ENCODE results near the gene INPP4B. TPM values are rescaled to one million over a fixed set of nuclear protein-coding genes. Genes with fewer than 3 reads are reported as not detected.

Gene INPP4B
- total RNA-seq, 1 experiment from 2014 or later = 0.07 TPM

- Histone ChIP-seq H3K4me1 (ENCODE audit: insufficient read depth, low read length) (no peaks in the 10 kb centered on the region), H3K27me3 (ENCODE audit: insufficient read depth, low read length) (no peaks in the 10 kb centered on the region), H3K4me2 (ENCODE audit: insufficient read depth, insufficient read length, low read length) (no peak overlapping the region), H3K79me1 (ENCODE audit: insufficient read depth, low read depth, low read length, poor library complexity, severe bottlenecking) (no peaks in the 10 kb centered on the region), H2BK15ac (ENCODE audit: low read depth, low read length) (no peak overlapping the region), H2BK5ac (ENCODE audit: insufficient read length, low read length) (no peak overlapping the region), H3K14ac (ENCODE audit: insufficient read depth, low read length) (no peak overlapping the region), H3K79me2 (ENCODE audit: insufficient read depth, low read length) (no peaks in the 10 kb centered on the region), H3K27ac (ENCODE audit: insufficient read length, low read depth, low read length) (no peak overlapping the region), H2AFZ (ENCODE audit: low read length) (no peak overlapping the region), H2BK120ac (ENCODE audit: low read depth, low read length, poor library complexity, severe bottlenecking) (no peak overlapping the region), H3T11ph (ENCODE audit: low read length) (no peak overlapping the region), H4K20me1 (ENCODE audit: control insufficient read depth, insufficient read depth, insufficient read length) (no peaks in the 10 kb centered on the region), H3K23ac (ENCODE audit: insufficient read length, low read depth, low read length) (no peak overlapping the region), H3K4ac (ENCODE audit: low read depth, low read length) (no peak overlapping the region), H2AK5ac (ENCODE audit: insufficient read length, low read length) (no peak overlapping the region), H4K91ac (ENCODE audit: insufficient read length, low read depth, low read length) (no peak overlapping the region), H3K56ac (ENCODE audit: insufficient read length, low read depth, low read length) (no peak overlapping the region), H3K9me3 (ENCODE audit: control insufficient read depth, low read depth, low read length) (no peaks in the 10 kb centered on the region), H4K8ac (replicated peaks; ENCODE audit: insufficient read length, low read depth, low read length) (no peak overlapping the region), H3K23me2 (ENCODE audit: insufficient read length, low read depth, low read length, poor library complexity, severe bottlenecking) (no peaks in the 10 kb centered on the region), H3K18ac (ENCODE audit: insufficient read length, low read depth, low read length) (no peak overlapping the region), H3K9ac (ENCODE audit: extremely low read depth, insufficient read length, low read length) (no peak overlapping the region), H2BK12ac (ENCODE audit: insufficient read length, low read depth, low read length) (no peak overlapping the region), H4K5ac (ENCODE audit: insufficient read length, low read depth, low read length) (no peak overlapping the region), H2BK20ac (ENCODE audit: low read depth, low read length, poor library complexity, severe bottlenecking) (no peak overlapping the region)
- no peak overlapping the region for H3K27ac Mint-ChIP-seq
- H3K27me3 Mint-ChIP-seq (ENCODE audit: low read depth) = no peaks in the 10 kb centered on the region
- no peak for DNase-seq
- no peak for TF ChIP-seq CTCF (conservative IDR thresholded peaks at IDR 0.05)
- H3K36me3 Mint-ChIP-seq (ENCODE audit: insufficient read depth in 1 of 3, low read depth in 3 of 3) = no peaks in the 10 kb centered on the region
- H3K4me1 Mint-ChIP-seq = no peaks in the 10 kb centered on the region
- WGBS (ENCODE audit: extremely low coverage, insufficient read length, low lambda C conversion rate) = no CpG with 5 or more reads among the region's 1 CpG
- H3K4me3 Mint-ChIP-seq = no peak overlapping the region
- H3K9me3 Mint-ChIP-seq = no peaks in the 10 kb centered on the region
Measured at GRCh38 chr4:142101401-142101800, 744.7 kb downstream of the INPP4B start.

Data from H9 (cell line).